Measurements from ENCODE around the gene TNFAIP1. TPM values are rescaled to one million over a fixed set of nuclear protein-coding genes. Genes with fewer than 3 reads are reported as not detected.

Gene TNFAIP1
- total RNA-seq, 1 experiment from 2014 or later: 33.4 TPM

GRCh38 chr17:28385037-28385400, 49.5 kb downstream of the TNFAIP1 start:
- intact Hi-C loops (cut with micrococcal nuclease): no loop called here
- no peak overlapping the region for H3K9ac ChIP-seq (ENCODE audit: low read length)
- no peaks in the 10 kb centered on the region for H3K9me2 ChIP-seq (ENCODE audit: insufficient read depth)
- H3K4me2 ChIP-seq (ENCODE audit: low read length): no peak overlapping the region
- H2AFZ ChIP-seq (ENCODE audit: low read depth, low read length, poor library complexity, severe bottlenecking): no peak overlapping the region
- ATAC-seq (no peak), DNase-seq (ENCODE audit: low read depth, low spot score) (no peak)
- H3K36me3 ChIP-seq (ENCODE audit: control insufficient read depth in 1 of 2, insufficient read depth in 2 of 2, low read length in 2 of 2): no peaks in the 10 kb centered on the region
- CTCF ChIA-PET: no interaction called here
- no peaks in the 10 kb centered on the region for H3K79me2 ChIP-seq (ENCODE audit: insufficient read depth, low read length)
- no peak overlapping the region for H3K27ac ChIP-seq (ENCODE audit: low read depth, low read length)
- TF ChIP-seq, protein P1, sequence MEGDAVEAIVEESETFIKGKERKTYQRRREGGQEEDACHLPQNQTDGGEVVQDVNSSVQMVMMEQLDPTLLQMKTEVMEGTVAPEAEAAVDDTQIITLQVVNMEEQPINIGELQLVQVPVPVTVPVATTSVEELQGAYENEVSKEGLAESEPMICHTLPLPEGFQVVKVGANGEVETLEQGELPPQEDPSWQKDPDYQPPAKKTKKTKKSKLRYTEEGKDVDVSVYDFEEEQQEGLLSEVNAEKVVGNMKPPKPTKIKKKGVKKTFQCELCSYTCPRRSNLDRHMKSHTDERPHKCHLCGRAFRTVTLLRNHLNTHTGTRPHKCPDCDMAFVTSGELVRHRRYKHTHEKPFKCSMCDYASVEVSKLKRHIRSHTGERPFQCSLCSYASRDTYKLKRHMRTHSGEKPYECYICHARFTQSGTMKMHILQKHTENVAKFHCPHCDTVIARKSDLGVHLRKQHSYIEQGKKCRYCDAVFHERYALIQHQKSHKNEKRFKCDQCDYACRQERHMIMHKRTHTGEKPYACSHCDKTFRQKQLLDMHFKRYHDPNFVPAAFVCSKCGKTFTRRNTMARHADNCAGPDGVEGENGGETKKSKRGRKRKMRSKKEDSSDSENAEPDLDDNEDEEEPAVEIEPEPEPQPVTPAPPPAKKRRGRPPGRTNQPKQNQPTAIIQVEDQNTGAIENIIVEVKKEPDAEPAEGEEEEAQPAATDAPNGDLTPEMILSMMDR (IDR thresholded peaks at IDR 0.05 in 2 of 3, conservative IDR thresholded peaks at IDR 0.05 in 1 of 3; ENCODE audit: borderline replicate concordance in 1 of 3, insufficient read depth in 1 of 3, low read depth in 2 of 3, low read length in 2 of 3): no peak
- TF ChIP-seq, protein P2, sequence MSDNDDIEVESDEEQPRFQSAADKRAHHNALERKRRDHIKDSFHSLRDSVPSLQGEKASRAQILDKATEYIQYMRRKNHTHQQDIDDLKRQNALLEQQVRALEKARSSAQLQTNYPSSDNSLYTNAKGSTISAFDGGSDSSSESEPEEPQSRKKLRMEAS (IDR thresholded peaks at IDR 0.05): no peak
- TF ChIP-seq FOSL1 (IDR thresholded peaks at IDR 0.05; ENCODE audit: low read depth) (no peak), SIN3A (IDR thresholded peaks at IDR 0.05; ENCODE audit: low read depth) (no peak), YY1 (IDR thresholded peaks at IDR 0.05; ENCODE audit: extremely low read depth, insufficient replicate concordance, low read depth, low read length) (no peak), ZBTB33 (IDR thresholded peaks at IDR 0.05; ENCODE audit: extremely low read depth, insufficient replicate concordance, low read length) (no peak), CEBPB (IDR thresholded peaks at IDR 0.05; ENCODE audit: low read depth) (no peak), EGR1 (IDR thresholded peaks at IDR 0.05; ENCODE audit: low read depth) (no peak), JUND (IDR thresholded peaks at IDR 0.05) (no peak), RAD21 (IDR thresholded peaks at IDR 0.05; ENCODE audit: low read depth) (no peak), ATF3 (IDR thresholded peaks at IDR 0.05) (no peak), SP1 (IDR thresholded peaks at IDR 0.05; ENCODE audit: low read depth) (no peak), TCF7L2 (IDR thresholded peaks at IDR 0.05; ENCODE audit: borderline replicate concordance, extremely low read depth, insufficient read depth, insufficient read length) (no peak), CBX3 (IDR thresholded peaks at IDR 0.05; ENCODE audit: low read depth) (no peak)
- no peaks in the 10 kb centered on the region for H3K4me1 ChIP-seq (ENCODE audit: control insufficient read depth in 1 of 2, insufficient read depth in 2 of 2, low read length in 2 of 2)
- POLR2A ChIA-PET: no interaction called here
- BruUV-seq (replicated peaks): no TSS peak
- H3K9me3 ChIP-seq (ENCODE audit: control insufficient read depth in 1 of 2, insufficient read depth in 1 of 2, low read depth in 1 of 2, low read length in 2 of 2): no peaks in the 10 kb centered on the region
- RAD21 ChIA-PET (ENCODE audit: low non-redundant PET in 1 of 2, low total read pairs in 2 of 2, uncharacterized antibody in 2 of 2, unreplicated experiment in 2 of 2): no interaction called here
- H3K4me3 ChIP-seq (replicated peaks in 1 of 2; ENCODE audit: low read depth in 1 of 2, low read length in 2 of 2): no peak overlapping the region
- H3K27me3 ChIP-seq (ENCODE audit: insufficient read depth, low read length): no peaks in the 10 kb centered on the region
- H4K20me1 ChIP-seq (ENCODE audit: insufficient read depth): no peaks in the 10 kb centered on the region

Measured in HCT116 (cell line).